GM19438 (cell line): Measurements from ENCODE around the gene FCRL4.
A peak's percentile ranks its signal among the peaks of the same experiment; 100 is the strongest.

ENCODE experiments used
- ATAC-seq: cut with Tn5 transposase; IDR thresholded peaks from one replicate; pipeline ENCODE4 v1.9.1; 2021; ENCODE audit warnings: low read depth; ENCODE audit not compliant: unreplicated experiment

Gene FCRL4

GRCh38 chr1:157597959-157598667 lies at the start of gene FCRL4:
Gene FCRL4 (minus strand): TSS chr1:157598085. CDS start chr1:157597944, 141 bp downstream.
- ATAC-seq: peak; percentile 54

GRCh38 chr1:157646144-157646543 lies 48.3 kb upstream of the FCRL4 start:
- no peak for ATAC-seq

- no peak for ATAC-seq
Observed at GRCh38 chr1:157641177-157641576, 43.3 kb upstream of the FCRL4 start.

- ATAC-seq: no peak
Observed at GRCh38 chr1:157639800-157640199, 41.9 kb upstream of the FCRL4 start.

DNA sequence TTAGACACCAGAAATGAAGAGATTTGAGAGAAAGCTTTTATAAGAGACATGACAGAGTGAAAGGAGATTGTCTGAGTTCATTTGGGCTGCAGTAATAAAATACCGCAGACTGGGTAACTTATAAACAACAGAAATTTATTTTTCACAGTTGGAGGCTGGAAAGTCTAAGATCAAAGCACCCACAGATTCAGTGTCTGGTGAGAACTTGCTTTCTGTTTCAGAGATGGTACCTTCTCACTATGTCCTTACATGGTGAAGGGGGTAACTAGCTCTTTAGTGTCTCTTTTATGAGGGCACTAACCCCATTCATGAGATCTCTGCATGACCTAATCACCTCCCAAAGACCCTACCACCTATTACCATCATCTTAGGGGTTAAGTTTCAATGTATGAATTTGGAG lies 30.9 kb upstream of the FCRL4 start:
- no peak for ATAC-seq

- no peak for ATAC-seq
Observed at GRCh38 chr1:157626099-157626498, 28.2 kb upstream of the FCRL4 start.

- ATAC-seq: no peak
Observed at GRCh38 chr1:157624471-157624870, 26.6 kb upstream of the FCRL4 start.

DNA sequence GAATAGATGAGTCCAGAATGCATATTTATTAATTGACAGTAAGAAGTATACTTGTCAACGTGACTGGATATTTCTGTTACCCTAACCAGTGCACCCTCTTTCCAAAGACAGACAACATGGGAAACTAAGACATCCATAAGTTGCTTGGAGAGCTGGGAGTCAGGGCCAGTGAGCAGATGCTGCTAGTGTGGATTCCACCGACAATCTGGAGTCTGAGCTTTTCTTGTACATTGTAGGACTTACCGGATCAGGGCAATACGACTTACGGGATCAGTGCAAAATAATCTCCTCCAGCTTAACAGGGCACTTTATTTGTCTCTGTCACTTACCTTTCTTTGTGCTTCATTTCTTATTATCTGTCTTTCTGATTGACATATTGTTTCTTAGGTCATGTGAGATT lies 24.6 kb upstream of the FCRL4 start:
- no peak for ATAC-seq

DNA sequence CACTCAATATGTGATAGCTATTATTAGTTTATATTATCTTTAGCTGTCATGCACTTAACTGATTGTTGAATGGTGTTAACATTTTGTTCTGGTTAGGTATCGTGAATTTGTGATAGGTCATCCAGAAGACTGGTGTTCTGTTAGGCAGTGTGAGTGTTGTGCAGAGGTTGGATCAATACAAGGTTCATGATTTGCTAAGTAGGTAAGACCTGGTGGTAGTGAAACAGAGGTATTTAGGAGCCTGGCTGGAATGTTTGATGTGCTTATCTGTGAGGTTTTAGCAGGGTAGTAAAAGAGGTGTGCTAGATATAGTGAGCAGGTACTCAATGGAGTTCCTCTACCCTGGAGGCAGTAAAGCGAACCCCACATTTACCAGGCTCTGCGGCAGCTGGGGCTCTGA lies 20.3 kb upstream of the FCRL4 start:
- ATAC-seq: no peak

GRCh38 chr1:157600236-157600635 lies 2.4 kb upstream of the FCRL4 start:
- ATAC-seq: no peak

GRCh38 chr1:157596384-157596783 lies 1.5 kb downstream of the FCRL4 start:
- no peak for ATAC-seq

DNA sequence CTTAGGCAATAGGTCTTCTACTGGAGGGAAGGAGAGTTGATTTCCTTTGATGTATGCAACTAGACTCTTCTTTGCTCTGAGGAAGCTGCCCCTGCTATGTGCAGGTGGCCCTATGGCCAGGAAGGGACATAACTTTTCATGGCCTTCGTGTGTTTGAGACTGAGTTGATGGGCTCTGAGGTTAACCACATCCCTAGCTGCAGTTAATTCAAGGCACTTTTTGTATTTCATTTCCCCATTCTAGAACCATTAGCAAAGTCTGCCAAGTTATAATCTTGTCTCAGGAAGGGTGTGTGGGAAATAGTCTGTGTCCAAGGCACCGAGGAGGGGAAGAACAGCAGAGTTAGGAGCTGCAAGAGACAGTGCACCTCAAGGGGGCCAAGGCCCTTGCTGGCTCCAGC lies 2.5 kb downstream of the FCRL4 start:
- ATAC-seq: peak; percentile 72

DNA sequence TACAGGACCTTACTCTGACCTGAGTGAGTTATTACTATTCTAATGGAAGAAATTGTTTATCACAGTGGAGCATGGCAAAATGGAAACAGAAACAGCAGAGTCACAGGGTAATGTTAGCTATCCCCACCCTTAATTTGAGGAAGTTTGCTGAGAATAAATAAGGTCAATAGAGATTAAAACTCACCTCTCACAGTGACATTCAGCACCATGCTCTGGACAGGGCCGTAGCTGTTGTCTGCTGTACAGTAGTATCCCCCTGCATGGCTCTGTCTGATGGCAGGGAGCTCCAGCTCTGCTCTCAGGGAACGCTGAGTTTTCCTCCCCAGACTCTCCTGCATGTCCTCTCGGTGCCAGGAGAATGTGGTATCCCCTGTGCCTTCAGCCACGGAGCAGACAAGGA lies 11.9 kb downstream of the FCRL4 start:
- ATAC-seq: no peak

GRCh38 chr1:157584503-157584902 lies 13.4 kb downstream of the FCRL4 start:
- no peak for ATAC-seq

- ATAC-seq: no peak
Observed at GRCh38 chr1:157580828-157581210, 17.1 kb downstream of the FCRL4 start.

DNA sequence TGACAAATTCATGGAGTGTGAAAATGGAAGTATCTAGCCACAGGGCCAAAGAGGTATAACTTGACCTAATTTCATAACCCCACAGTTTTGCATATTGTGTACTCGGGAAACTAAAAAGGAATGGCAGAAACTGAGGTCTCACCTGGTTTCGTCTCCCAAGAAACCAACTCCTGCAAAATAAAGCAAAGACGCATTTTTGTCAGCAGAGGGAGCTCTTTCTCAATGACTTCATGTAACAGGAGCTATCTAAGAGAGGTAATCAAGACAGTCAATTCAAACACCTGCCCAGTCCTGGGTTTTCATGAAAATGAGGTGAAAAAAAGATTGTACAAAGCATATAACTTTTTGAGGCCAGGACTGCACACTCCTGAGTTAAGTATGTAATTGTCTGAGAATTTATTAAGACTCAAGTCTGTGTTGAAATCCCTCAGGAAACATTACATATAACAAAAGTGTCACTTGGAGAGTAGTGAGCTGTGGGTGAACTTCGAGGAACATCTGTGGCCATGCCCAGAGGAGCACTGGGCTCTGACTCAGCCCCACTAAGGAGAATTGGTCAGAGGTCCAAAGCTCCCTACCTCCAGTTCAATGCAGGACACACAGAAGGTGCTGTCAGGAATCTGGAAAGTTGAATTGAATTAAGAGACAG lies 17.6 kb downstream of the FCRL4 start:
- ATAC-seq: no peak

DNA sequence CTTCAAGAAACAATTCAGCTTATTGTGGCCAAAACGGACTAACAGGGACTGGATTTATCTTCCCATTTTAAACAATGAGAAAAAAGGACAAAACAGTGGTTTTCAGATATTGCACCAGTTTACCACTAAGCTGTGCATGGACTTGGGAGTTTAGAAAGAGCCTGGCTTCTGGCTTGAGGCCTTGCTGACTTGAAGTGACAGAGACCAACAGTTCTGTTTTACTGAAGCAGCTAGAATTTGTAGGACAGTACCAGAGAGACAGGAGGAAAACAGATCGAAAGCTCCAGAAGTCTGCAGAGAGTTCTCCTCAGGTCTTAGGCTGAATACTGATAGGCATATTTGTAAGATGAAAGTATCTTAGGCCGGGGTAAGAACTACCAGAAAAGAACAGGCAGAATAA lies 20.5 kb downstream of the FCRL4 start:
- ATAC-seq: no peak

GRCh38 chr1:157575744-157576143 lies 22.1 kb downstream of the FCRL4 start:
- ATAC-seq: peak; percentile 77

DNA sequence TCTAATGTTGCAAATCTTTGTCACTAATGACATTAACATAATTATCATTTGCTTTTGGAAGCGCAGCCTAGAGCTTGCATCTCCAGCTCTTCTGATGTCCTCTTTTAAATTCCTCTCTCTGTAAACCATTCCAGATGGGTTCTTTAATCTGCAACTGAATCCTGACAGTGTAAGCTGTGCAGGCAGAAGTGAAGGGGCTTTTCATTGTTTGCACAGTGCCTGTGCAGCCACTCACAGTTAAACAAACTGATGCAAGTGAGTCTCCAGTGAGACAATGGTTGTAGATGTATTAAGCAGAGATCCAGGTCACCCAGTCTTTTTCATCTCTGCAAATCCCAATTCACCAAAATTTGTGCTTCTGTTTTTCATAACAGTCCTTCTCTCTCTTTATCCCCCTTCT lies 23.0 kb downstream of the FCRL4 start:
- ATAC-seq: no peak

GRCh38 chr1:157566484-157567300 lies 31.2 kb downstream of the FCRL4 start:
- no peak for ATAC-seq

DNA sequence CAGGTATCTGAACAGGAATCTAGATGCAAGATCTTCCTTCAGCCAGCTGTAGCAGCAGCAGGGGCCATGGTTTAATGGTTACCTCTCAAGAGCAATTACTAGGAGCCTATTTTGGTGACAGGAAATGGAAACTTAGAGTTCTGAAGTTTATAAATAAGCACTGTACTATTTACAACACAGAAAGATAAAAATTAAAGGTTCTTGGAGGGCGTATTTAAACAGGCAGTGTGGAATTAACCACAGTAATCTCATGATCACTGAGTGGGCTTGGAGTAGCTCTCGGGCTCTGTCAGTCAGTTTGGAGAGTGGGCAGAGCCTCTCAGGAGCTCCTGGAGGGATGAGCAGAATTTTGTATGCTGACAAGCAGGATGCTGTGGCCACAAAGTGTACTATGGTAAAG lies 35.4 kb downstream of the FCRL4 start:
- peak; percentile 91 for ATAC-seq

GRCh38 chr1:157558119-157558518 lies 39.8 kb downstream of the FCRL4 start:
- ATAC-seq: no peak
